Stomach (tissue), 9 donors: ENCODE measurements around the gene PDF. TPM values are rescaled to one million over a fixed set of nuclear protein-coding genes. Genes with fewer than 3 reads are reported as not detected.

ENCODE experiments used
- DNase-seq, 2 donors: peaks; one replicate each; pipeline versions ENCODE4 v3.0.0 to v3.0.0-alpha.2; 2013 to 2019
- H3K27ac ChIP-seq, 5 donors: fragments of 200-600 bp in 4 of 5; sonication (generic) in 4 of 5; one replicate each; pipeline ENCODE4 v1.5.1; 2013 to 2019; ENCODE audit warnings: mild to moderate bottlenecking in 1 of 5, moderate library complexity in 1 of 5
- H3K27me3 ChIP-seq, 3 donors: fragments of 200-600 bp; sonication (generic); one replicate each; pipeline ENCODE4 v1.5.1; 2017 to 2019; ENCODE audit warnings: mixed run types in 1 of 3
- H3K36me3 ChIP-seq, 4 donors: fragments of 200-600 bp; sonication (generic); 1 replicate in 3 of 4; 2 replicates in 1 of 4; pipeline ENCODE4 v1.5.1; 2016 to 2019
- H3K4me1 ChIP-seq, 4 donors: fragments of 200-600 bp; sonication (generic); one replicate each; pipeline ENCODE4 v1.5.1; 2016 to 2019
- H3K4me3 ChIP-seq, 4 donors: fragments of 200-600 bp; sonication (generic) in 3 of 4; one replicate each; pipeline ENCODE4 v1.5.1; 2016 to 2019; ENCODE audit warnings: mild to moderate bottlenecking in 1 of 4
- H3K9me3 ChIP-seq, 4 donors: fragments of 200-600 bp; sonication (generic); one replicate each; pipeline ENCODE4 v1.5.1; 2016 to 2019
- EP300 ChIP-seq: sonication (generic); formaldehyde crosslinking; IDR thresholded peaks from one replicate; pipeline ENCODE4 v1.6.1; 2017; ENCODE audit warnings: antibody characterized with exemption
- POLR2A ChIP-seq, 4 donors: fragments of 450-650 bp; IDR thresholded peaks; one replicate each; pipeline ENCODE4 v1.6.1; 2016; ENCODE audit warnings: antibody characterized with exemption in 4 of 4, control low read depth in 2 of 4, mild to moderate bottlenecking in 1 of 4, moderate library complexity in 1 of 4
- POLR2AphosphoS5 ChIP-seq, 3 donors: sonication (generic); formaldehyde crosslinking; IDR thresholded peaks; one replicate each; pipeline ENCODE4 v1.6.1; 2016; ENCODE audit warnings: antibody characterized with exemption in 3 of 3
- WGBS, 5 donors: extraction: QIAGEN DNeasy Blood & Tissue Kit in 3 of 5; methylation state at CpG; one replicate each; pipeline versions ENCODE4 v1.1.5 to v1.1.7; 2013 to 2018; 5-methylcytosine and 5-hydroxymethylcytosine counted together
- intact Hi-C: fragments of 100-400 bp; cut with DNase I; formaldehyde crosslinking; loops from one replicate; pipeline ENCODE4 v1.15.1; 2023; ENCODE audit warnings: low total_unique reads
- polyA plus RNA-seq, 3 donors: library from polyadenylated mRNA; stranded (reverse); fragments of 200-250 nt; gene quantifications; one replicate each; pipeline ENCODE4 v1.2.3, GENCODE V29; 2013
- total RNA-seq, 5 donors: library from RNA; depleted of rRNA; stranded (reverse); fragments of >200 nt; gene quantifications; one replicate each; pipeline versions ENCODE4 v1.1.0 to v1.2.3, GENCODE V29; 2014 to 2016
- TF ChIP-seq, protein P1 (sequence below), 7 experiments: fragments of 450-650 bp in 4 of 7; fragments of 200-600 bp in 3 of 7; sonication (generic) in 3 of 7; IDR thresholded peaks; one replicate each; pipeline ENCODE4 v1.5.1; 2016 to 2019; ENCODE audit warnings: antibody characterized with exemption in 7 of 7, control low read depth in 2 of 7, mild to moderate bottlenecking in 1 of 7
- donor health status: healthy with polysubstance abuse.
- donor health status: Bipolar disorder and iron deficiency.
- donor health status: healthy.

Gene PDF
- total and polyA plus RNA-seq, 8 donors, result 1.7 to 131 (median 7.9) TPM; not detected in 1

DNA sequence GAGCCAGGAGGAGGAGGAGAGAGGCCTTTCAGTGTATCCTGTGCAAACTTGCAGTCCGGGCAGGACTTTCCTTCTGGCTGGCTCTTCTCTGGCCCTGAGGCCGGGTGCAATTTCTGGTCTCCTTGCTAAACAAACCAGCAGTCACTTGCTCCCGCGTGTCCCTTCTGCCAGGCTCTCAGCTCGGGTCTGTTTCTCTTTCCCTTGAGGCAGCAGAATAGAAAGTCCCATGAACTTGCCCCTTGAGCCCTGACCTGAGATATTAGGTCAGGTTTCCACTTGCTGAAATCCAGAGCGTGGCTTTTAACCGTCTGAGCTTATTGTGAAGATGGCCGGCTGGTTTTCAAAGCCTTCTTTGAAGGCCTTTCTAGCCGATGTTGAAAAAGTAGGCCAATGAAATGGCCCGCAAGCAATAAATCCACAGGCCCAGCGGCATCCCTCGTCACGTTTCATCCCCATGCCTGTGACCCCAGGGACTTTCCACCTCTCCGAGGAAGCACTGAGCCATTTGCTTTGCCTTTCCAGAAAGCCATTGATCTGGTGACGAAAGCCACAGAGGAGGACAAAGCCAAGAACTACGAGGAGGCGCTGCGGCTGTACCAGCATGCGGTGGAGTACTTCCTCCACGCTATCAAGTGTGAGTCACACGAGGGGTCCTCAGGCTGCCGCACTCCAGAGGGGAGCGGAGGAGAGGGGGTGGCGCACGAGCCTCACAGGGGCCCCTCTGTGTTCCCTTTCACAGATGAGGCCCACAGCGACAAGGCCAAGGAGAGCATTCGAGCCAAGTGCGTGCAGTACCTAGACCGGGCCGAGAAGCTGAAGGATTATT lies 14.7 kb downstream of the PDF start:
- Histone ChIP-seq H3K4me1 (peaks cover 30 to 50% (median 42%) of the 10 kb centered on the region in 4 donors), H3K27ac (peak overlapping the region in 2 of 5 donors; percentile 26 to 46), H3K27me3 (no peaks in the 10 kb centered on the region), H3K36me3 (peaks cover 56 to 72% (median 68%) of the 10 kb centered on the region in 4 donors), H3K9me3 (no peaks in the 10 kb centered on the region), H3K4me3 (no peak overlapping the region)
- no peak for TF ChIP-seq POLR2AphosphoS5 (IDR thresholded peaks at IDR 0.05)
- TF ChIP-seq POLR2A (IDR thresholded peaks at IDR 0.05), result no peak
- TF ChIP-seq, protein P1, sequence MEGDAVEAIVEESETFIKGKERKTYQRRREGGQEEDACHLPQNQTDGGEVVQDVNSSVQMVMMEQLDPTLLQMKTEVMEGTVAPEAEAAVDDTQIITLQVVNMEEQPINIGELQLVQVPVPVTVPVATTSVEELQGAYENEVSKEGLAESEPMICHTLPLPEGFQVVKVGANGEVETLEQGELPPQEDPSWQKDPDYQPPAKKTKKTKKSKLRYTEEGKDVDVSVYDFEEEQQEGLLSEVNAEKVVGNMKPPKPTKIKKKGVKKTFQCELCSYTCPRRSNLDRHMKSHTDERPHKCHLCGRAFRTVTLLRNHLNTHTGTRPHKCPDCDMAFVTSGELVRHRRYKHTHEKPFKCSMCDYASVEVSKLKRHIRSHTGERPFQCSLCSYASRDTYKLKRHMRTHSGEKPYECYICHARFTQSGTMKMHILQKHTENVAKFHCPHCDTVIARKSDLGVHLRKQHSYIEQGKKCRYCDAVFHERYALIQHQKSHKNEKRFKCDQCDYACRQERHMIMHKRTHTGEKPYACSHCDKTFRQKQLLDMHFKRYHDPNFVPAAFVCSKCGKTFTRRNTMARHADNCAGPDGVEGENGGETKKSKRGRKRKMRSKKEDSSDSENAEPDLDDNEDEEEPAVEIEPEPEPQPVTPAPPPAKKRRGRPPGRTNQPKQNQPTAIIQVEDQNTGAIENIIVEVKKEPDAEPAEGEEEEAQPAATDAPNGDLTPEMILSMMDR (IDR thresholded peaks at IDR 0.05), result no peak
- no peak for TF ChIP-seq EP300
- 74 to 81% (median 75%) methylated on average over 30 of the region's 30 CpGs for WGBS, 5 donors
- DNase-seq, result no peak
- intact Hi-C loops, result no loop called here

DNA sequence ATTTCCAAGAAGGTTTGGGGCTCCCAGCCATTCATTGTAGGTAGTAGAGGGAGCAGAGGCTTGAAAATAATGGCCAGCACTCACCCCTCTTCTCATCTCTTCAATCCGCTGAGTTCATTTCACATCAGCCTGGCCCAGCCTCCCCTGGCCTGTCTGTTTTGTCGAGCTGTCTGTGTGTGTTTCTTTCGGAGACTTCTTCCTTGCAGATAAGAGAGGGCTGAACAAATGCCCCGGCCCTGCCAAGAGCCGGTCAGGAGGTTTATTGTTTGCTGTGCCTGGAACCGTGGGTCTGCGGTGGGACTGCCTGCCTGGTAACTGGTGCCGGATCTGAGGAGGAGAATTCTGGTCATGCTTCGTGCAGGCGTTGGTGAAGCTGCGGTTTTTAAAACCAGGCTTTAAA lies 15.9 kb downstream of the PDF start:
- Histone ChIP-seq H3K9me3 (no peaks in the 10 kb centered on the region), H3K4me1 (peaks cover 30 to 55% (median 45%) of the 10 kb centered on the region in 4 donors), H3K27me3 (no peaks in the 10 kb centered on the region), H3K27ac (peak overlapping the region in 3 of 5 donors; percentile 13 to 46 (median 37)), H3K36me3 (peaks cover 44 to 60% (median 57%) of the 10 kb centered on the region in 4 donors), H3K4me3 (no peak overlapping the region)
- DNase-seq, result peak in 1 of 2 donors; percentile 71
- 29 to 71% (median 47%) methylated on average over 10 to 11 of the region's 11 CpGs for WGBS, 5 donors
- TF ChIP-seq, protein P1 (IDR thresholded peaks at IDR 0.05), result no peak
- no peak for TF ChIP-seq EP300
- TF ChIP-seq POLR2A (IDR thresholded peaks at IDR 0.05), result no peak
- TF ChIP-seq POLR2AphosphoS5 (IDR thresholded peaks at IDR 0.05), result no peak
- intact Hi-C loops, result no loop called here

DNA sequence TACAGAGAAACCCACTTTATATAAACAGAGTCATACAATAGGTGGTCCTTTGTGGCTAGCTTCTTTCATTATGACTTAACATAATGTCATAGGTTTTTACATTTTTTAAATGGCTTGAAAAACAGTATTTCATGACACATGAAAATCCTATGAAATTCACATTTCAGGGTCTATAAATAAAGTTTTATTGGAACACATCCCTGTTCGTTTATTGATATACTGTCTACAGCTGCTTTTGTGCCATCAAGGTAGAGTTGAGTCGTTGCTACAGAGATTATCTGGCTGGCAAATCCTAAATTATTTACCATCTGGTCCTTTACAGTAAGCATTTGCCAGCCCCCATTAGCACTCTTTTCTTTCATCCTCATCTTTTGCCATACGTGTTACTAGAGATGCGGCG lies 16.9 kb downstream of the PDF start:
- no peaks in the 10 kb centered on the region for H3K27me3 ChIP-seq
- peaks cover 30 to 55% (median 45%) of the 10 kb centered on the region in 4 donors for H3K4me1 ChIP-seq
- peak overlapping the region in 1 of 5 donors; percentile 13 for H3K27ac ChIP-seq
- peaks cover 34 to 49% (median 46%) of the 10 kb centered on the region in 4 donors for H3K36me3 ChIP-seq
- 89 to 94% (median 92%) methylated on average over 5 of the region's 5 CpGs for WGBS, 5 donors
- intact Hi-C loops, result no loop called here
- H3K4me3 ChIP-seq, result no peak overlapping the region
- DNase-seq, result no peak
- no peak for TF ChIP-seq POLR2AphosphoS5 (IDR thresholded peaks at IDR 0.05)
- TF ChIP-seq POLR2A (IDR thresholded peaks at IDR 0.05), result no peak
- no peaks in the 10 kb centered on the region for H3K9me3 ChIP-seq

GRCh38 chr16:69311533-69312387 lies 18.6 kb downstream of the PDF start:
- WGBS, 5 donors, result 1 to 6% (median 2%) methylated on average over 10 to 59 of the region's 59 CpGs
- Histone ChIP-seq H3K27ac (peak overlapping the region; percentile 88 to 98 (median 93)), H3K36me3 (peaks cover 17 to 32% (median 30%) of the 10 kb centered on the region in 4 donors), H3K4me3 (peak overlapping the region; percentile 92 to 97 (median 94)), H3K4me1 (peaks cover 30 to 55% (median 45%) of the 10 kb centered on the region in 4 donors), H3K27me3 (no peaks in the 10 kb centered on the region), H3K9me3 (no peaks in the 10 kb centered on the region)
- DNase-seq, result peak; percentile 40 to 62
- intact Hi-C loops, result no loop called here
- TF ChIP-seq EP300 (no peak), POLR2A (IDR thresholded peaks at IDR 0.05) (no peak), POLR2AphosphoS5 (IDR thresholded peaks at IDR 0.05) (no peak)
- TF ChIP-seq, protein P1 (IDR thresholded peaks at IDR 0.05), result no peak
